ENCODE results near the gene NET1. TPM values are rescaled to one million over a fixed set of nuclear protein-coding genes. Genes with fewer than 3 reads are reported as not detected.
"Not testable (repeated sequence)": the region's sequence is repeated elsewhere in the genome, so short reads cannot be mapped to it uniquely, and the experiment has no call there.

The NET1 gene
- total RNA-seq, 1 donor from 2014 or later: 35.1 TPM

DNA sequence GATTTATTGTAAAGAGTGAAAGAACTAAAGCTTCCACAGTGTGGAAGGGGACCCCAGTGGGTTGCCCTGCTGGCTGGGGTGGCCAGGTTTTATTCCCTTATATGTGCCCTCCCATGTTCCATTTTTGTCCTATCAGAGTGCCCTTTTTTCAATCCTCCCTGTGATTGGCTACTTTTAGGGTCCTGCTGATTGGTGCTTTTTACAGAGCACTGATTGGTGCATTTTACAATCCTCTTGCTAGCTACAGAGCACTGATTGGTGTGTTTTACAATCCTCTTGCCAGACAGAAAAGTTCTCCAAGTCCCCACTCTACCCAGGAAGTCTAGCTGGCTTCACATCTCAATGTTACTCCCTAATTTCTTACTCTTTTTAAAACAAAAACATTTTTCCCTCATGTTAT lies 1.6 kb upstream of the NET1 start:
- intact Hi-C loops (cut with micrococcal nuclease): not testable (repeated sequence)

DNA sequence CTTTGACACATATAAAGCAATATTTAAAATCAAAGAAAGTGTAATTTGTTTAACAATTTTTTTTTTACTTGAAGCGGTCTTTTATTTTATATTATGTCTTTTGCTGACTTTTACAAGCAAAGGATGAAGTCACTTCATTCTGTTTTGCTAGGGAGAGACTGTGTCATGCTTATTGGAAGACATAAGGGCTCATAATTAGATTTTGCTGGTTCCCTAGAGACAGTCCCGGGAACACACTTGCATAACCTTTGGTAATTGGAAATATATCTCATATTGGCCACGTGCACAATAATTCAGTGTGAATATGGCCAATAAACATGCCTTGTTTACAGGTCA lies 448 bp upstream of the NET1 start:
- no peak for DNase-seq

More for the DNA sequence above, 1.6 kb upstream of the NET1 start:
- H3K27ac Mint-ChIP-seq; DNase-seq; H3K4me1 Mint-ChIP-seq; H3K9me3 Mint-ChIP-seq; H3K4me3 Mint-ChIP-seq; H3K36me3 Mint-ChIP-seq (ENCODE audit: low read depth): not testable (repeated sequence)
- peaks cover 27% of the 10 kb centered on the region for H3K27me3 Mint-ChIP-seq

DNA sequence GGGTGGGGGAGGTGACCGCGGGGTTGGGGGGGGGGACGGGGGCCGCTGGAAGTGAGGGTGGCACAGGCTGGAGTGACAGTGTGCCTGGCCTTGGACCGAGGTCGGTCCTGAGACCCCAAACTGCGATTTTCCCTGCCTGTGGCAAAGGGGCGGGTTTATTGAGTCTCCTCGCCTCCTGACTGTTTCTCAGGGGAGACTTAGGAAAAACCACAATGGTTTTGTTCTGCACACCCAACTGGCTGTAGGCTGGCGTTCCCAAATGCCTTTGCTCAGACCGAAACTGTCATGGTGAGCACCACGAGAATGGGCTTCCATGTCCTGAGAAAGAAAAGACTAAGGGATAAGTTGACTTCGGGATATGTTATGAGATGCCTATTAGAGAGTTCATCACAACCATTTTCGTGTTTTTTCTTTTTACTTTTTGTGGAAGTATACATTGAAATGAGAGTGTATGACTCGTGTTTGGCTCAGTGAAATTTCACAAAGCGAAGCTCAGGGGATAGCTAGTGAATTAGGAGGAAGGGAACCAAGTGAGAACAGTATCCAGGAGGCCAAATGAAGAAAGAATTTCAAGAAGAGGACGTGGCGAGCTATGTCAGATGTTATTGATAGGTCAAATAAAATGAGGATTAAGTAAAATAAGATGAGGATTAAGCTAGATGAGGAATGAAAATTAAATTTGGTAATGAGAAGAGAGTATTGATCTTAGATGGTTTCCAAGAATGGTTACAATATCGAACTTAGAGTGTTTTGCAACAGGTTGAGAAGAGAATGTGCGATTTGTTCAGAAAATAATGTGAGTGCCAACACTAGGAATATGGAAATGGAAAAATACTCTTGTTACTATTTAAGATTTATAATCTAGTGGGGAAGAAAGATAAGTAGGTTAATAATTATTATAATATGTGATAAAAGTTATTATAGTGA lies 918 bp downstream of the NET1 start:
- intact Hi-C loops (cut with micrococcal nuclease): no loop called here
- Mint-ChIP-seq H3K4me1 (peaks cover 10% of the 10 kb centered on the region), H3K27me3 (peaks cover 19% of the 10 kb centered on the region), H3K9me3 (peaks cover 10% of the 10 kb centered on the region), H3K36me3 (ENCODE audit: low read depth) (peaks cover 14% of the 10 kb centered on the region), H3K4me3 (no peak overlapping the region), H3K27ac (no peak overlapping the region)
- DNase-seq: peak; percentile 61

More for the DNA sequence above, 448 bp upstream of the NET1 start:
- Mint-ChIP-seq H3K9me3 (peaks cover 1% of the 10 kb centered on the region), H3K36me3 (ENCODE audit: low read depth) (peaks cover 7% of the 10 kb centered on the region), H3K4me3 (no peak overlapping the region), H3K4me1 (peaks cover 6% of the 10 kb centered on the region), H3K27ac (peak overlapping the region; percentile 43), H3K27me3 (peaks cover 25% of the 10 kb centered on the region)
- intact Hi-C loops (cut with micrococcal nuclease): no loop called here

DNA sequence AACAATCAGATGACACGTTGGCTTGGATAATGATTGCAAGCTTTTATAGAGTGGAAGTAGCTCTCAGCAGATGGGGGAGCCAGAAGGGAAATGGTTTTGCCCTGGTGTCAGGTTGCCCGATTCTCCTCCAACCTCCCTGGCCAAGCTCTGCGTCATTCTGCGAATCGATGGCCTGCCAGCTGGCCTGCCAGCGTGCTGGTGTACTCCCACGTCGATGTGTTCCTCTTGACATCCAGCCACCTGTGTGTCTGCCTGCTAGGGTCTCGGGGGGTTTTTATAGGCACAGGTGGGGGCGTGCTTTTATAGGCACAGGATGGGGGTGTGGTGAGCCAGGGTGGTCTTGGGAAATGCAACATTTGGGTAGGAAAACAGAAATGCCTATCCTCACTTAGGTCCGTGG lies 4.6 kb downstream of the NET1 start:
- no peak for DNase-seq
- H3K4me3 Mint-ChIP-seq: no peak overlapping the region
- no peaks in the 10 kb centered on the region for H3K27me3 Mint-ChIP-seq
- peaks cover 32% of the 10 kb centered on the region for H3K36me3 Mint-ChIP-seq (ENCODE audit: low read depth)
- H3K27ac Mint-ChIP-seq: no peak overlapping the region
- peaks cover 29% of the 10 kb centered on the region for H3K9me3 Mint-ChIP-seq
- H3K4me1 Mint-ChIP-seq: peaks cover 13% of the 10 kb centered on the region
- intact Hi-C loops (cut with micrococcal nuclease): no loop called here

DNA sequence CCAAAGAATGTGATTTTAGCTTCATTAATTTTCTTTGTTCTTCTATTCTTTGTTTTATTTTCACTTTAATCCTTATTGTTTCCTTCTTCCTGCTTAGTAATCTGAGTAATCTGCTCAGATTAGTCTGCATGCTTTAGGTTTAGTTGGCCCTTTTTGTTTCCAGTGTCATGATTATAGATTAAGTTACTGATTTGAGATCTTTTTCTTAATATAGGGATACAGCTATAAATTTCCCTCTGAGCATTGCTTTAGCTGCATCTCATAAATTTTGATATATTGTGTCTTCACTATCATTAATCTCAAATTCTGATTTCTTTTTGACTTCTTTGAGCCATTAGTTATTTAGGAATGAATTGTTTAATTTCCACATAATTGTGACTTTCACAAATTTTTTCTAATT lies 6.2 kb downstream of the NET1 start:
- Mint-ChIP-seq H3K27ac (no peak overlapping the region), H3K27me3 (no peaks in the 10 kb centered on the region), H3K4me1 (peaks cover 10% of the 10 kb centered on the region), H3K4me3 (no peak overlapping the region), H3K36me3 (ENCODE audit: low read depth) (peaks cover 33% of the 10 kb centered on the region), H3K9me3 (peaks cover 29% of the 10 kb centered on the region)
- intact Hi-C loops (cut with micrococcal nuclease): no loop called here
- no peak for DNase-seq

DNA sequence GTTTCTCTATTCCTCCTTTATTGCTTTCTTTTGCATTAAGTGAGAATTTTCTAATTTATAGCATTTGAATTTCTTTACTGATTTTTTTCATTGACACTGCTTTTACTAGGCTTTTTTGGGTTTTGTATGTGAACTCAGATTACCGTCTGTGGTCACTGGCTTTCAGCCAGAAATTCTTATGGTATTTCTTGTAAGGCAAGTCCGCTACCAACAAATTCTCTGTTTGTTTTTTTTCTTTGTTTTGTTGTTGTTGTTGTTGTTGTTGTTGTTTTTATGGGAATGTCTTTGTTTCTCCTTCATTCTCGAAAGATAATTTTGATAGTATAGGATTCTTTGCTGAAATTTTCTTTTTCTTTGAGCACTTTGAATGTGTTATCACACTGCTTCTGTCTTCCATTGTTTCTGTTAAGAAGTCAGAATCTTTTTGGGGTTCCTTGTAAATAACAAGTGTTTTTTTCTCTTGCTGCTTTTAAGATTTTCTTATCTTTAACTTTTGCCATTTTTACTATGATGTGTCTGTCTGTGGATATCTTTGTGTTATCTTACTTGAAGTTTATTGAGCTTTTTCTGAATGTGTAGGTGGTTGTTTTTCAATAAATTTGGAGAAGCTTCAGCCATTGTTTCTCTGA lies 7.2 kb downstream of the NET1 start:
- Mint-ChIP-seq H3K27ac (no peak overlapping the region), H3K4me1 (peaks cover 10% of the 10 kb centered on the region), H3K4me3 (no peak overlapping the region), H3K27me3 (no peaks in the 10 kb centered on the region), H3K9me3 (peaks cover 29% of the 10 kb centered on the region), H3K36me3 (ENCODE audit: low read depth) (peaks cover 33% of the 10 kb centered on the region)
- intact Hi-C loops (cut with micrococcal nuclease): no loop called here
- no peak for DNase-seq

DNA sequence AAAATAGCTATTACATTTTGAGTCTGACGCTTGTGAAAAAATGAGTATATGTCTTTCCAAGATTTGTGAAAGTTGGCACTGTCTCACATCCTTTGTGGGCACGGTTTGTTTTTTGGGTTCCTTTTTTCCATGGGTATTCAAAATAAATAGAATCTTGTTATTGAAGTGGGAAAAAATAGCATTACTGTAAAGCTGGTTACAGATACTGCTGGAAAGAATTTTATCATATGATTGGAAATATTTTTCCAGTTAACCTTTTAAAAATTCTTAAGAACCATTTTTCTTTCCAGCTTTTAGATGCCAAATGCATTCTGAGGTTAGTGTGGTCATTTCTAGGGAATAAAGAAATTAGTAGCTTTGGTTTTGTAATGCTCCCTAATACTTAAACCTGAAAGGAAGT lies 11.4 kb downstream of the NET1 start:
- peaks cover 7% of the 10 kb centered on the region for H3K4me1 Mint-ChIP-seq
- H3K27ac Mint-ChIP-seq: no peak overlapping the region
- intact Hi-C loops (cut with micrococcal nuclease): no loop called here
- no peaks in the 10 kb centered on the region for H3K27me3 Mint-ChIP-seq
- no peak overlapping the region for H3K4me3 Mint-ChIP-seq
- H3K9me3 Mint-ChIP-seq: peaks cover 15% of the 10 kb centered on the region
- H3K36me3 Mint-ChIP-seq (ENCODE audit: low read depth): peaks cover 25% of the 10 kb centered on the region
- DNase-seq: no peak

DNA sequence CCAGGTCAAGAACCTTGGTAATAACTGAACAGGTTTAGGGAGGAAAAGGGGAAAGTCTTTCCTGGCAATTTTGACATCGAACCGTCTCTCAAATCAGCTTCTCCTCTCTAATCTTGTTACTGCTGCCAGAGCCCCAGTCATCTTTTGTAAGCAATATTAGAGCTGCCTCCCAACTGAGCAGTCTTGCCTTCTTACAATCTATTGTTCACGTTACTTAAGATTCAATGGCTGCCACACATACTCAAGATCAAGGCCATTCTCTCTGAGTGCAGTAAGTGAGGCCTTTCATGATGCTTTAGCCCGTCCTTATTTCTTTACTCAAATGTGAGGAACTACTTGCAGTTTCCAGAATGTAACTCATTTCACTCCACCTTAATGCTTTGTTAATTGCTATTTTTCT lies 12.4 kb downstream of the NET1 start:
- no peak for DNase-seq
- Mint-ChIP-seq H3K4me1 (peaks cover 7% of the 10 kb centered on the region), H3K9me3 (peaks cover 6% of the 10 kb centered on the region), H3K36me3 (ENCODE audit: low read depth) (peaks cover 20% of the 10 kb centered on the region), H3K27ac (no peak overlapping the region), H3K4me3 (no peak overlapping the region), H3K27me3 (no peaks in the 10 kb centered on the region)
- intact Hi-C loops (cut with micrococcal nuclease): no loop called here

DNA sequence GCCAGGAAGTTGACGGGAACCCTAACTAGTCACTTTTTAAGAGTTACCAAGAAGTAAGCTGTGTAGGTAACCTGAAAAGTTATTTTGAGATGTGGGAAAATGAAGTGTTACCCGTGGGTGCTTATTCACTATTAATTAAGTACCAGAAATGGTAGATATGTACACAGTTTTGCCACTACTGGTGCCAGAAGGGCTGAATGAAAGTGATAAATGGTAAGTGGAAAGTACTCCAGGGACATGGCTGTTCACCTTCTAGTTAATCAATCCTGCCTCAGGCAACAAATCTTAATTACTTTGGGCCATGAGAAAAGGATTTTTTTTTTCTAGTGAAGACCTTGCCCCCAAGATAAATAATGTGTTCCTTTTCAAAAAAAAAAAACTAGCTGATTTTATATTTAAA lies 15.8 kb downstream of the NET1 start:
- DNase-seq: no peak
- no peak overlapping the region for H3K4me3 Mint-ChIP-seq
- H3K4me1 Mint-ChIP-seq: peaks cover 3% of the 10 kb centered on the region
- intact Hi-C loops (cut with micrococcal nuclease): no loop called here
- H3K36me3 Mint-ChIP-seq (ENCODE audit: low read depth): peaks cover 24% of the 10 kb centered on the region
- H3K9me3 Mint-ChIP-seq: peaks cover 4% of the 10 kb centered on the region
- no peaks in the 10 kb centered on the region for H3K27me3 Mint-ChIP-seq
- H3K27ac Mint-ChIP-seq: no peak overlapping the region

DNA sequence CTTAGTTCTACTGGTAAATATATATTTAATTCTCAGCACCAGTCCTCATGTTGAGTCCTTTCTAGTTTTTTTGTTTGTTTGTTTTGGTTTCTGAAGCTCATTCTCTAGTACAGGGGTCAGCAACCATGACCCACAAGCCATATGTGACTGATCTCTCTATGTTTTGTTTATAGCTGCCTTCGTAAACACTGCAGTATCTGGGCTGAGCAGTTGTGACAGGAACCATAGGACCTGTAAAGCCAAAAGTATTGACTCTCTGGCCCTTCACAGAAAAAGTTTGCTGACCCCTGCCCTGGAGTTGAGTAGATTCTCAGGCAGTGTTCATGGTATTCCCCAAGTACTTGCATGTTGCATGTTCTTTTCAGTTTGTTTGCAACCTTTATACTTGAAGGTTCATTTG lies 20.8 kb downstream of the NET1 start:
- no peak for DNase-seq
- no peak overlapping the region for H3K4me3 Mint-ChIP-seq
- H3K27ac Mint-ChIP-seq: no peak overlapping the region
- H3K36me3 Mint-ChIP-seq (ENCODE audit: low read depth): peaks cover 21% of the 10 kb centered on the region
- intact Hi-C loops (cut with micrococcal nuclease): loop anchor here (5.0 kb wide), 1 partner anchor 141 kb away; no protein-coding TSS in a partner anchor
- H3K9me3 Mint-ChIP-seq: peaks cover 4% of the 10 kb centered on the region
- H3K27me3 Mint-ChIP-seq: no peaks in the 10 kb centered on the region
- H3K4me1 Mint-ChIP-seq: peaks cover 15% of the 10 kb centered on the region

DNA sequence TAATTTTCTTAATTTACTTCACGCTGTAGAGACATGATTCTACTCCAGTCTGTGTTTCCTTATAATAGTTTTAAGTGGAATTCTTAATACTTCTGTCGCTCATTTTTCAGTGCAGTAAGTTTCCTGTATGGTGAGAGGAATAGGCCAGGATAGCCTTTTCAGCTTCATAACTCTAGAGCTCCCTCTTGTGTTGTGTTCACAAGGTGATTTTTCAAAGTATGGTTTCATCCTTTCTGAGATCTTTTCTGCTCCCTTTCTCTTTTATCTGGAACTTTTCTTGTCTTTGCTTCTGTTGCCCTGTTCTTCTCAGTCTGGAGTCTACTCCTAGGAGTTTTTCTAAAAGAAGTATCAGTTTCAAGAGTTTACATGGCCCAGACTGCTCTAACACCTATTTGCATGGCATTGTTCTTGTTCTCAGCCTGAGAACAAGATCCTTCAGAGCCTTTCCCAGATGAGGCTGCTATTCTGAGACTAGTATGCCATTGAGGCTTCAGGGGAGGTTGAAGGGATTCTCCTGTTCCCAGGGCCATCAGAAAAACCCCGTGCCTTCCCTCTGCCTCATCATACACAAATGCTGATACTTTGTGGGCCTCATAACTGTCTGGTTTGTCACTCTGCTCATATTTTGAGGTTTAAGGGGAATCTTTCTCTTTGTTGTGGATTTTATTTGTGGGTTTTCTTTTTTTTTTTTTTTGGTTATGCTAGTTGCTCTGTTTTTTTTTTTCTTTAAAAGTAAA lies 21.8 kb downstream of the NET1 start:
- Mint-ChIP-seq H3K9me3 (peaks cover 4% of the 10 kb centered on the region), H3K27ac (peak overlapping the region; percentile 70), H3K27me3 (no peaks in the 10 kb centered on the region), H3K36me3 (ENCODE audit: low read depth) (peaks cover 20% of the 10 kb centered on the region), H3K4me1 (peaks cover 15% of the 10 kb centered on the region), H3K4me3 (peak overlapping the region; percentile 10)
- intact Hi-C loops (cut with micrococcal nuclease): loop anchor here (1.0 to 5.0 kb wide), 4 partner anchors 20 to 585 kb away; no protein-coding TSS in a partner anchor
- DNase-seq: peak; percentile 73

DNA sequence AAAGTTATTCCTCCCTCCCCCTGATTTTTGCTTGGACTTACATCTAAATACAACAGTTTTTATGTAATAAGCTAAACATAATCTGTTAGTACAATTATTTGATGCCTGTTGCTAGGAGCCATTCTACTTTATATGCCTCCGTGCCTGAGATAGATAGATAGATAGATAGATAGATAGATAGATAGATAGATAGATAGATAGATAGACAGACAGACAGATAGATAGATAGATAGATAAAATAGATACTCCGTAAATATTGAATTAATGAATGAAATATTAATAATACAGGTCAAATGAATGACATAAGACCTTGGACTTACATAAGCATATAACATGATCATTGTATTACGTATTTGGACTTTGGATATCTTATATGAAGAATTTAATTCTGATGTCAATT lies 23.0 kb downstream of the NET1 start:
- peaks cover 17% of the 10 kb centered on the region for H3K36me3 Mint-ChIP-seq (ENCODE audit: low read depth)

DNA sequence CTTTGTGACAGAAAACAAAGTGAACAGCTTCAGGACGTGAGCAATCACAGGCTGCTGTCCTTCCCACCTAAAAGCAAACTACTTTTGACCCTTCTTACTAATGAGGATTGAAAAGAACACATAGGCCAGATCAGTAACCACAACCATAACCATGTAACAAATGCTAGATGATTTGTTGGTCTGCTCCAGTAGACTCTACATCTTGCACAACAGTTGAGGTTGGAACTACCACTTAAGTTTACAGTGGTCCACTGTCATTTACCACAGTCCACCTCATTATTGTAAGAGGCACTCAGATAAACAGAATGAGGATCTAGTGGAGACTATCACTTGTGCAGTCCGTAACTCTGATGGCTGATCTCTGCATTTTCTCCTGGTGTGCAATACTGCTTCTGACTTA lies 27.8 kb downstream of the NET1 start:
- intact Hi-C loops (cut with micrococcal nuclease): loop anchor here (10.0 kb wide), 1 partner anchor 455 kb away; the partner anchor contains the start of gene FBH1
- Mint-ChIP-seq H3K27me3 (no peaks in the 10 kb centered on the region), H3K36me3 (ENCODE audit: low read depth) (peaks cover 10% of the 10 kb centered on the region), H3K4me3 (no peak overlapping the region), H3K9me3 (no peaks in the 10 kb centered on the region), H3K27ac (no peak overlapping the region), H3K4me1 (peaks cover 28% of the 10 kb centered on the region)
- no peak for DNase-seq

More for the DNA sequence above, 23.0 kb downstream of the NET1 start:
- Mint-ChIP-seq H3K27ac (no peak overlapping the region), H3K4me1 (peaks cover 15% of the 10 kb centered on the region), H3K4me3 (no peak overlapping the region), H3K9me3 (peaks cover 4% of the 10 kb centered on the region), H3K27me3 (no peaks in the 10 kb centered on the region)
- intact Hi-C loops (cut with micrococcal nuclease): loop anchor here (2.0 kb wide), 1 partner anchor 187 kb away; no protein-coding TSS in a partner anchor
- no peak for DNase-seq
